Measurements from ENCODE around the gene MYH11. TPM values are rescaled to one million over a fixed set of nuclear protein-coding genes. Genes with fewer than 3 reads are reported as not detected.

MYH11 gene
- total RNA-seq, 2 experiments from 2014 or later, result 0.07 TPM; not detected in 1

DNA sequence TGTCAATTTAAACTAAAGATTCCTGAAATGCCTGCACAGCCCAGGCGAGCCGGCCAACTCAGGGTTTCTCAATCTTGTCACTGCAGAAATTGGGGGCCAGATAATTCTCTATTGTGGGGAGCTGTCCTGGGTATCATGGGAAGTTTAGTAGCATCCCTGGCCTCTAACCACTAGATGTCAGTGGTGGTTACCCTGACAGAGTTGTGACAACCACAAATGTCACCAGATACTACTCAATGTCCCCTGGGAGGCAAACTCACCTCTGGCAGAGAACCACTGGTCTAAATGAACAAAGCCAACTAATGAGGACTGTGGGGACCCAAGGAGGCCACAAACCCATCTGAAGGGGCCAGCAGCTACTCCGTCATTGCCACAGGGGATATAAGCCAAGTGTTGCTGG is 90.9 kb downstream of the MYH11 start:
- Mint-ChIP-seq H3K27me3 (peaks cover 14% of the 10 kb centered on the region), H3K36me3 (no peaks in the 10 kb centered on the region), H3K4me1 (ENCODE audit: low read depth) (no peaks in the 10 kb centered on the region), H3K27ac (no peak overlapping the region), H3K4me3 (no peak overlapping the region), H3K9me3 (no peaks in the 10 kb centered on the region)
- intact Hi-C loops (cut with micrococcal nuclease), result loop anchor here (1.0 to 5.0 kb wide), 2 partner anchors 361 to 426 kb away; no protein-coding TSS in a partner anchor
- ChIA-PET POLR2A (no interaction called here), CTCF (interaction anchor here (0.8 to 2.4 kb wide), 8 partner anchors 11 to 429 kb away, joined by 3 to 21 read pairs (median 3); no protein-coding TSS in a partner anchor)
- DNase-seq, result peak; percentile 31

DNA sequence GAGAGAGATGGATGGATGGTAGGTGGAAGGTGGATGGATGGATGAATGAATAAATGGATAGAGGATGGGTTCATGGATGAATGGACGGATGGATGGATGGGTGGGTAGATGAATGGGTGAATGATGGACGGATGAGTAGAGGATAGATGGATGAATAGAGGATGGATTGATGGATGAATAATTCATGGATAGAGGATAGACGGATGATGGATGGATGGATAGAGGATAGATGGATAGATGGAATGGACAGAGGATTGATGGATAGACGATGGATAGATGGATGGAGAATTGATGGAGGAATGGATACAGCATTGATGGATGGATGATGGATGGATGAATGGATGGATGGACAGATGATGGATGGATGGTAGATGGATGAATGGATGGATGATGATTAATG is 91.7 kb downstream of the MYH11 start:
- CTCF ChIA-PET, result interaction anchor here (0.8 to 2.4 kb wide), 7 partner anchors 10 to 429 kb away, joined by 3 to 21 read pairs (median 3); no protein-coding TSS in a partner anchor
- DNase-seq, result no peak
- H3K27me3 Mint-ChIP-seq, result peaks cover 18% of the 10 kb centered on the region

DNA sequence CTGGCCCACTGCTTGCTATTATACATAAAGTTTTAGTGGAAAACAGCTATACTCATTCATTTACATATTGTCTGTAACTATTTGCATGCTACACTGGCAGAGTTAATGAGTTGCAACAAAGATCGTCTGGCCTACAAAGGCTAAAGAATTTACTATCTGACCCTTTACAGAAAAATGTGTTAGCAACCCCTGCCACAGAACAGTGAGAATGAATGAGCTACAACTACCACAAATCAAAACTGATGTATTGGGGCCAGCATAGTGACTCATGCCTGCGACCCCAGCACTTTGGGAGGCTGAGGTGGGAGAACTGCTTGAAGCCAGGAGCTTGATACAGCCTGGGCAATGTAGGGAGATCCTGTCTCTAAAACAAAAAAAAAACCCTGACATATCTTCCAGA is 92.7 kb downstream of the MYH11 start:
- intact Hi-C loops (cut with micrococcal nuclease), result no loop called here
- POLR2A ChIA-PET, result interaction anchor here (0.6 kb wide), 1 partner anchor 286 kb away, joined by 3 read pairs; no protein-coding TSS in a partner anchor
- no peak overlapping the region for H3K4me3 Mint-ChIP-seq
- CTCF ChIA-PET, result interaction anchor here (0.9 to 2.3 kb wide), 2 partner anchors 59 to 363 kb away, joined by 4 to 11 read pairs; no protein-coding TSS in a partner anchor
- peaks cover 21% of the 10 kb centered on the region for H3K27me3 Mint-ChIP-seq
- no peak overlapping the region for H3K27ac Mint-ChIP-seq
- DNase-seq, result no peak
- H3K4me1 Mint-ChIP-seq (ENCODE audit: low read depth), result no peaks in the 10 kb centered on the region
- H3K36me3 Mint-ChIP-seq, result no peaks in the 10 kb centered on the region
- H3K9me3 Mint-ChIP-seq, result no peaks in the 10 kb centered on the region

More for the DNA sequence above, 91.7 kb downstream of the MYH11 start:
- no peaks in the 10 kb centered on the region for H3K36me3 Mint-ChIP-seq
- no peak overlapping the region for H3K4me3 Mint-ChIP-seq
- no peaks in the 10 kb centered on the region for H3K9me3 Mint-ChIP-seq
- POLR2A ChIA-PET, result no interaction called here
- H3K27ac Mint-ChIP-seq, result no peak overlapping the region
- intact Hi-C loops (cut with micrococcal nuclease), result loop anchor here (5.0 kb wide), 1 partner anchor 427 kb away; no protein-coding TSS in a partner anchor
- no peaks in the 10 kb centered on the region for H3K4me1 Mint-ChIP-seq (ENCODE audit: low read depth)

DNA sequence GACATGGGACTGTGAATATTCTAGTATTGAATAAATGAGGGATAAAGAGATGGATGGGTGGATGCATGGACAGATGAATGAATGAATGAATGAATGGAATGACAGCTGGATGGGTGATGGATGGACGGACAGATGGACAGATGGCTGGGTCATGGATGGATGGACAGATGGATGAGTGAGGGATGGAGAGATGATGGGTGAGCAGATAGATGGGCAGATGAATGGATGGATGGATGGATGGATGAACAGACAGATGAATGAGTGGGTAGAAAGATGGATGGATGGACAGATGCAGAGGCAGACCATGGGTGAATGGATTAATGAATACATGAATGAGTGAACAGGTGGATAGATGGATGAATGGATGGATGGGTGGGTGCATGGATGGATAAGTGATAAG is 96.7 kb downstream of the MYH11 start:
- Mint-ChIP-seq H3K4me1 (ENCODE audit: low read depth) (no peaks in the 10 kb centered on the region), H3K9me3 (no peaks in the 10 kb centered on the region), H3K27ac (no peak overlapping the region), H3K36me3 (no peaks in the 10 kb centered on the region), H3K27me3 (peaks cover 21% of the 10 kb centered on the region), H3K4me3 (no peak overlapping the region)
- ChIA-PET CTCF (interaction anchor here (1.1 kb wide), 2 partner anchors 61 to 63 kb away, joined by 3 to 4 read pairs; no protein-coding TSS in a partner anchor), POLR2A (no interaction called here)
- DNase-seq, result no peak
- intact Hi-C loops (cut with micrococcal nuclease), result no loop called here

DNA sequence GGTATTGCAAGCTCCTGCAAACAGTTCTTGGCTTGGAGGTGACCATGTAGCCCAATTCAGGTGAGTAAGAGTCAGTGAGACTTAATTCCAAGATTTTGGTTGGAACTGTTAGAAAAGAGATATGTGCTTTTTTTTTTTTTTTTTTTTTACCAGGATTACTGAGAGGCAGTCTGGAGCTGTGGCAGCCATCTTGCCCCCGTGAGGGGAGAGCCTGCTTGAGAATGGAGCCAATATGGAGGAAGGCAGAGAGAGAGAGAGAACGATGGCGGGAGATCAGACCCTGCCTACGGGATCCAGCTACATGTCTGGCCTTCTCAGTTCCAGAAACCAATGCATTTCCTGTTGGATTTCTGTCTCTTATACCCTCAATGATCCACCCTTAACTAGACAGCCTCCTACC is 97.8 kb downstream of the MYH11 start:
- DNase-seq, result no peak
- intact Hi-C loops (cut with micrococcal nuclease), result no loop called here
- Mint-ChIP-seq H3K27ac (no peak overlapping the region), H3K36me3 (no peaks in the 10 kb centered on the region), H3K4me3 (no peak overlapping the region), H3K27me3 (peaks cover 15% of the 10 kb centered on the region), H3K9me3 (no peaks in the 10 kb centered on the region), H3K4me1 (ENCODE audit: low read depth) (no peaks in the 10 kb centered on the region)
- POLR2A ChIA-PET, result no interaction called here
- CTCF ChIA-PET, result interaction anchor here (0.6 to 2.0 kb wide), 2 partner anchors 13 to 382 kb away, joined by 3 to 5 read pairs; no protein-coding TSS in a partner anchor

DNA sequence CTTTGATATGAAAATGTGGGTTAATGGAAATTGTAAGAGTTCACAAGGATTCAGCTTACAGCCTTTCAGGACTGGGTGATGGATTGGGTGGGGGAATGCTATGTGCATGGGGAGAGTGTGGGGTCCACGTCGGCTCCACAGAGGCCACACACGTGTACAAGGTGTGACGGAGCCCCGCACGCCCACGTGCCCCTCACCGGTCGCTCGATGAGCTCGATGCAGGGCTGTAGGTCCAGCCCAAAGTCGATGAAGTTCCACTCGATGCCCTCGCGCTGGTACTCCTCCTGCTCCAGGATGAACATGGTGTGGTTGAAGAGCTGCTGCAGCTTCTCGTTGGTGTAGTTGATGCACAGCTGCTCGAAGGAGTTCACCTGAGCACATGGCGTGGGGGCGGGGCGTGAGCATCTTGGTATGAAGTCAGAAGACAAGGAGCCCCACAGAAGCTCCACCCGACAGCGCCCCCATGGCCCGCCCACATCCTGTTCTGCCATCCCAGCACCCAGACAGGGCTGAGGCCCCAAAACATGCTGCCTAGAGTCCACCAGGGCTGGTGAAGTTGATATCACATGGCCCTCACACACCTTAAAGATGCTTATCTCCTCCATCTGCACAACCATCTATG is 99.1 kb downstream of the MYH11 start:
- Mint-ChIP-seq H3K4me1 (ENCODE audit: low read depth) (no peaks in the 10 kb centered on the region), H3K4me3 (no peak overlapping the region), H3K27ac (no peak overlapping the region), H3K36me3 (no peaks in the 10 kb centered on the region), H3K9me3 (no peaks in the 10 kb centered on the region), H3K27me3 (peaks cover 11% of the 10 kb centered on the region)
- CTCF ChIA-PET, result interaction anchor here (1.1 to 2.0 kb wide), 2 partner anchors 12 to 371 kb away, joined by 3 to 5 read pairs; no protein-coding TSS in a partner anchor
- intact Hi-C loops (cut with micrococcal nuclease), result no loop called here
- peak; percentile 33 for DNase-seq
- POLR2A ChIA-PET, result no interaction called here

DNA sequence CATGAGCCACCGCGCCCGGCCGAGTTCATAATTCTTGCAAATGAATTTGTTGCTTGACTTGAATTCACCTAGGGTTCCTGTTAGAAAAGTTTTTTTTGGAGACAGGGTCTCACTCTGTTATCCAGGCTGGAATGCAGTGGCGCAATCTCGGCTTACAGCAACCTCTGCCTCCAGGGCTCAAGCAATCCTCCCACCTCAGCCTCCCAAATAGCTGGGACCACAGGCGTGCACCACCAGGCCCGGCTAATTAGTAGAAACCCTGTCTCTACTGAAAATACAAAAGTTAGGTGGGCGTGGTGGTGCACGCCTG is 99.8 kb downstream of the MYH11 start:
- H3K27ac Mint-ChIP-seq, result no peak overlapping the region
- H3K9me3 Mint-ChIP-seq, result no peaks in the 10 kb centered on the region
- peaks cover 8% of the 10 kb centered on the region for H3K27me3 Mint-ChIP-seq
- no peaks in the 10 kb centered on the region for H3K4me1 Mint-ChIP-seq (ENCODE audit: low read depth)
- ChIA-PET POLR2A (no interaction called here), CTCF (interaction anchor here (0.7 to 2.0 kb wide), 7 partner anchors 11 to 371 kb away, joined by 3 to 6 read pairs (median 4); no protein-coding TSS in a partner anchor)
- H3K4me3 Mint-ChIP-seq, result no peak overlapping the region
- no peaks in the 10 kb centered on the region for H3K36me3 Mint-ChIP-seq
- DNase-seq, result no peak
- intact Hi-C loops (cut with micrococcal nuclease), result no loop called here

DNA sequence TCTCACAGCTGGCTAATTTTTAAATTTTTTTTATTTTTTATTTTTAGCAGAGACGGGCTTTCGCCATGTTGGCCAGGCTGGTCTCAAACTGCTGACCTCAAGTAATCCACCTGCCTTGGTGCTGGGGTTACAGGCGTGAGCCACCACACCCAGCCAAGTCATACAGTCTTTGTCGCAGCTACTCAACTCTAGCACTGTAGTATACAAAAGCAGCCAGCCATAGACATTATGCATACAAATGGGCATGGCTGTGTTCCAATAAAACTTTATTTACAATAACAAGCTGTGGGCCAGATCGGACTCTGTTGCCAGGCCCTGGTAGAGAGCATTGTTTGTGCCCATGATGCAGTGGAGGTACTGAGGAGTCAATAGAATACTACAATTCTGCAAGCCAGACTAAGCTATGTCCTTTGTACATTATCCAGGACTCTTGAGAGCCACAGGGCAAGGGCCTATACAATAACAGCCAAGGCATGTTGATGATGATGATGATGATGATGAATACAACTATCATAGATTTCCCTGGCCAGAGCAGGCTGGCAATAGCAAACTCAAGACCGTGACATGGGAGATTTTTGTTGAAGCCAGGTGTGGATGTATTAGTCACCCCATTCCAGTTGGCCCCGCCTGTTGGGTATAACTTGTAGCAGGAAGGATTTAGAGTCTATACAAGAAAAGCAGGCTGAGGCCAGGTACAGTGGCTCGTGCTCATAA is 101.8 kb downstream of the MYH11 start:
- POLR2A ChIA-PET, result no interaction called here
- CTCF ChIA-PET, result interaction anchor here (0.7 to 1.8 kb wide), 7 partner anchors 8 to 373 kb away, joined by 3 to 6 read pairs (median 3); no protein-coding TSS in a partner anchor

DNA sequence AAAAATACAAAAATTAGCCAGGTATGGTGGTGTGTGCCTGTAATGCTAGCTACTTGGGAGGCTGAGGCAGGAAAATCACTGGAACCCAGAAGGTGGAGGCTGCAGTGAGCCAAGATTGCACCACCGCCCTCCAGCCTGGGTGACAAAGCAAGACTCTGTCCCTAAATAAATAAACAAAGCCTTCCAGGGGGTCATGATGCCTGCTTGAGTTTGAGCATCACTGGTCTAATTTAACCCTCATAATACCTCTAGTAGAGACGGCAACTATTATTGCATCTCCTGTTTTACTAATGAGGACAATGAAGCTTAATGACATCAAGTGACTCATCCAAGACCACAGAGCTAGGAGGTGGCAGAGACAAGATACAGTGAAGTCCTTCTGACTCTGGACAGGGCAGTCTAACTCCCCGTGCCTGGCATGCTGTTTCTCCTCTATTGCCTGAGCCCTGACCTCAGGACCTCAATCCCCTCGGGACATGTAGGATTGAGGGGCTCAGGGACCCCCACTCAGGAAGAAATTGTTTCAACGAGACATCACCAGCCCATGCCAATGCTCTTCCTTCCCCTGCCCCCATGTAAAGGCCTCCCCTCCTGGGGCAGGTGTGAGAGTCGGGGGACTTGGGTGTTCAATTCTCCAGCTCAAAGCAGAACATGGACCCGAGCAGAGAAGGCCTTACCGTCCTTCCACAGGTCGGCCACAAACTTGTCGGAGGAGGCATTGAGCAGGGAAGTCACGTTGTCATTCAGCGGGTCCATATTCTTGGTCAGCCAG is 103.9 kb downstream of the MYH11 start:
- Mint-ChIP-seq H3K36me3 (no peaks in the 10 kb centered on the region), H3K9me3 (no peaks in the 10 kb centered on the region), H3K27ac (no peak overlapping the region), H3K4me3 (no peak overlapping the region), H3K27me3 (no peaks in the 10 kb centered on the region), H3K4me1 (ENCODE audit: low read depth) (no peaks in the 10 kb centered on the region)
- intact Hi-C loops (cut with micrococcal nuclease), result no loop called here
- no peak for DNase-seq
- ChIA-PET POLR2A (no interaction called here), CTCF (interaction anchor here (1.6 kb wide), 1 partner anchor 18 kb away, joined by 4 read pairs; no protein-coding TSS in a partner anchor)

More for the DNA sequence above, 101.8 kb downstream of the MYH11 start:
- Mint-ChIP-seq H3K27me3 (peaks cover 3% of the 10 kb centered on the region), H3K36me3 (no peaks in the 10 kb centered on the region), H3K4me1 (ENCODE audit: low read depth) (no peaks in the 10 kb centered on the region), H3K4me3 (no peak overlapping the region), H3K27ac (no peak overlapping the region), H3K9me3 (no peaks in the 10 kb centered on the region)
- intact Hi-C loops (cut with micrococcal nuclease), result no loop called here
- DNase-seq, result no peak

DNA sequence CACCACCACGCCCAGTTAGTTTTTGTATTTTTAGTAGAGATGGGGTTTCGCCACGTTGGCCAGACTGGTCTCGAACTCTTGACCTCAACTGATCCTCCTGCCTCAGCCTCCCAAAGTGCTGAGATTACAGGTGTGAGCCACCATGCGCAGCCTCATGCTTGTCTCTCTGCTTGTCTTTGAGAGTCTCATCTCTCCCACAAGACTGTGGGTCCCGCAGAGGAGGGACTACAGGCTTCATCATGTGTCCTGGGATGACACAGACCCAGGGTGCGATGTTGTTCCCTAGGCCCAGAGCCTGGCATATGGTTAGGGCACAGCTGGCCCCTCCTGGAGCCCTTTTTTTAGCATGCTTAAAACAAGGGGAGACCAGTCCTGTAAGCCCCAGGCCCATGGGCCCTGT is 104.9 kb downstream of the MYH11 start:
- Mint-ChIP-seq H3K27me3 (no peaks in the 10 kb centered on the region), H3K4me1 (ENCODE audit: low read depth) (no peaks in the 10 kb centered on the region), H3K27ac (no peak overlapping the region), H3K4me3 (no peak overlapping the region), H3K36me3 (no peaks in the 10 kb centered on the region), H3K9me3 (no peaks in the 10 kb centered on the region)
- DNase-seq, result no peak
- intact Hi-C loops (cut with micrococcal nuclease), result no loop called here
- POLR2A ChIA-PET, result no interaction called here
- CTCF ChIA-PET, result interaction anchor here (1.6 kb wide), 1 partner anchor 19 kb away, joined by 4 read pairs; no protein-coding TSS in a partner anchor

DNA sequence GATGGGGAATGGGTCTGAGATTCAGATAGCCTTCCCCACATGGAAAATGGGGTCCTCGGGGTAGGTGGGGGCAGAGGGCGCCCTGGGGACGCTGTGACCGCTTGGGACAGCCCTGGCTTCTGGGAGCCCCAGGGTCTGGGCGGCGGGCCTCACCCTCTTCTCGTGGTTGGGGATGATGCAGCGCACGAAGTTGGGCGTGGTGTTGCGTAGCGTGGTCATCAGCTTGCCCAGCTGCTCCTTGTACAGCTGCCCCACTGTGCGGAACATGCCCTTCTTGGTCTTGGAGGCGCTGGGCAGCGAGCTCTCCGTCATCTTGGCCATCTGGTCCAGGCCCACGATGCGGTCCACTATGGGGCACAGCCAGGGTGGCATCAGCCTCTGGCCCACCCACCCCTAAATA is 106.8 kb downstream of the MYH11 start:
- Mint-ChIP-seq H3K4me1 (ENCODE audit: low read depth) (no peaks in the 10 kb centered on the region), H3K4me3 (no peak overlapping the region), H3K27me3 (no peaks in the 10 kb centered on the region), H3K9me3 (no peaks in the 10 kb centered on the region), H3K27ac (no peak overlapping the region), H3K36me3 (no peaks in the 10 kb centered on the region)
- no peak for DNase-seq
- CTCF ChIA-PET, result interaction anchor here (1.4 kb wide), 1 partner anchor 30 kb away, joined by 3 read pairs; no protein-coding TSS in a partner anchor
- intact Hi-C loops (cut with micrococcal nuclease), result no loop called here
- POLR2A ChIA-PET, result no interaction called here

DNA sequence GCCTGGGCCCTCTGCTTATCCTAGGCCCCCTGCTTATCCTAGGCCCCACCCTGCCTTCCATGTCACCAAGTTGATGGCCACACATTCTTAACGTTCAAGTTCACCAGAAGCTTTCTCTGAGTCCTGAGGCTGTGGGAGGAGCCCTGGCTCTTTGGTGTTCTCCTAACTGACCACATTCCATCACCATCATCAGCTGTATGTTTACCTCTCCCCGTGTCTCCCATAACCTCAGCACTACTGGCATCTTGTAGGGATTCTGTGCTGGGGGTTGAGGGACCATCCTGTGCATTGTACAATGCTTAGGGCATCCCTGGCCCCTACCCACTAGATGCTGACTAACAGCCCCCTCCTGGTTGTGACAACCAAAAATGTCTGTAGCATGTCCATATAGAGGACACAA is 107.5 kb downstream of the MYH11 start:
- no peaks in the 10 kb centered on the region for H3K27me3 Mint-ChIP-seq
- no peak overlapping the region for H3K27ac Mint-ChIP-seq
- DNase-seq, result no peak
- H3K4me3 Mint-ChIP-seq, result no peak overlapping the region
- intact Hi-C loops (cut with micrococcal nuclease), result no loop called here
- H3K36me3 Mint-ChIP-seq, result no peaks in the 10 kb centered on the region
- no peaks in the 10 kb centered on the region for H3K4me1 Mint-ChIP-seq (ENCODE audit: low read depth)
- no peaks in the 10 kb centered on the region for H3K9me3 Mint-ChIP-seq
- ChIA-PET CTCF (interaction anchor here (1.4 kb wide), 1 partner anchor 29 kb away, joined by 3 read pairs; no protein-coding TSS in a partner anchor), POLR2A (no interaction called here)
